ENCODE data around the gene PITX3.

Gene PITX3

GRCh38 chr10:102241444-102242117 lies at the start of gene PITX3:
Gene PITX3 (minus strand): TSS chr10:102241512. CDS start chr10:102232080, 9,432 bp downstream.
- H3K27ac ChIP-seq (ENCODE audit: extremely low read depth, low read depth, low read length), result no peak within 1 kb of the TSS
- no peaks in the 10 kb centered on the region for H3K36me3 ChIP-seq (ENCODE audit: control insufficient read depth in 2 of 2, insufficient read depth in 1 of 2, low read length in 2 of 2)
- no peaks in the 10 kb centered on the region for H3K9me3 ChIP-seq (ENCODE audit: control insufficient read depth, insufficient read depth, low read depth, low read length)
- H3K4me3 ChIP-seq (ENCODE audit: low read depth, low read length), result peak within 1 kb of the TSS; percentile 46
- CTCF ChIA-PET, result interaction anchor here (0.8 to 17.5 kb wide), 3 partner anchors 11 to 110 kb away, joined by 5 to 531 read pairs (median 31); no protein-coding TSS in a partner anchor
- POLR2A ChIA-PET, result interaction anchor here (1.2 to 1.7 kb wide), 3 partner anchors 11 to 72 kb away, joined by 3 to 9 read pairs (median 4); no protein-coding TSS in a partner anchor
- H3K4me1 ChIP-seq (ENCODE audit: control insufficient read depth, insufficient read depth, low read length), result peaks cover 3% of the 10 kb centered on the region
- TF ChIP-seq ZNF664 (tag by site-specific recombination; IDR thresholded peaks at IDR 0.05) (no peak), ZFHX2 (tag by site-specific recombination; conservative IDR thresholded peaks at IDR 0.05) (peak; percentile 84), SP3 (tag by site-specific recombination; IDR thresholded peaks at IDR 0.05) (peak; percentile 90), ZNF514 (tag by site-specific recombination; IDR thresholded peaks at IDR 0.05) (no peak), ZNF629 (tag by site-specific recombination; IDR thresholded peaks at IDR 0.05) (no peak), ZNF791 (tag by site-specific recombination; IDR thresholded peaks at IDR 0.05) (no peak), SCRT1 (tag by site-specific recombination; IDR thresholded peaks at IDR 0.05; ENCODE audit: borderline replicate concordance) (no peak; the same call in 1 of the 2 replicates), ZNF449 (tag by site-specific recombination; IDR thresholded peaks at IDR 0.05) (no peak), ZNF580 (tag by site-specific recombination; IDR thresholded peaks at IDR 0.05) (no peak), ZNF350 (tag by site-specific recombination; IDR thresholded peaks at IDR 0.05) (no peak), ZNF558 (tag by site-specific recombination; IDR thresholded peaks at IDR 0.05) (no peak), KLF9 (tag by site-specific recombination; IDR thresholded peaks at IDR 0.05; ENCODE audit: low read depth) (peak; percentile 86), ZNF114 (tag by site-specific recombination; IDR thresholded peaks at IDR 0.05) (no peak), ZNF670 (tag by site-specific recombination; IDR thresholded peaks at IDR 0.05; ENCODE audit: low read depth) (no peak), ZNF544 (tag by site-specific recombination; IDR thresholded peaks at IDR 0.05) (no peak), AEBP2 (tag by site-specific recombination; IDR thresholded peaks at IDR 0.05; ENCODE audit: borderline replicate concordance) (no peak), GLI4 (tag by site-specific recombination; IDR thresholded peaks at IDR 0.05) (no peak), ZNF404 (tag by site-specific recombination; IDR thresholded peaks at IDR 0.05) (no peak), ZFP37 (tag by site-specific recombination; IDR thresholded peaks at IDR 0.05) (no peak), ZNF654 (tag by site-specific recombination; IDR thresholded peaks at IDR 0.05; ENCODE audit: low read depth) (no peak), ZNF561 (tag by site-specific recombination; IDR thresholded peaks at IDR 0.05; ENCODE audit: borderline replicate concordance) (0 out of 2 replicates have a peak, but pooled peaks have one; percentile 36), ZNF701 (tag by site-specific recombination; IDR thresholded peaks at IDR 0.05) (no peak), KLF8 (tag by site-specific recombination; IDR thresholded peaks at IDR 0.05) (peak; percentile 69), ZNF24 (tag by site-specific recombination; IDR thresholded peaks at IDR 0.05) (no peak), ZBTB48 (tag by site-specific recombination; IDR thresholded peaks at IDR 0.05) (0 out of 2 replicates have a peak, but pooled peaks have one; percentile 2), ZNF10 (tag by site-specific recombination; IDR thresholded peaks at IDR 0.05) (no peak), PATZ1 (tag by site-specific recombination; IDR thresholded peaks at IDR 0.05) (peak; percentile 65), ZNF19 (tag by site-specific recombination; IDR thresholded peaks at IDR 0.05; ENCODE audit: low read depth) (no peak), KLF1 (tag by site-specific recombination; IDR thresholded peaks at IDR 0.05) (peak; percentile 87), ZNF707 (tag by site-specific recombination; IDR thresholded peaks at IDR 0.05) (no peak), ZNF626 (tag by site-specific recombination; IDR thresholded peaks at IDR 0.05) (no peak), ZXDB (tag by site-specific recombination; IDR thresholded peaks at IDR 0.05) (peak; percentile 56; the same call in 1 of the 2 replicates), YY2 (tag by site-specific recombination; IDR thresholded peaks at IDR 0.05) (no peak), ZNF202 (tag by site-specific recombination; IDR thresholded peaks at IDR 0.05; ENCODE audit: borderline replicate concordance) (no peak), TRIM28 (IDR thresholded peaks at IDR 0.05; ENCODE audit: borderline replicate concordance, low read length) (no peak), YY1 (tag by site-specific recombination; IDR thresholded peaks at IDR 0.05) (no peak), ZNF747 (tag by site-specific recombination; IDR thresholded peaks at IDR 0.05) (no peak)

Data from HEK293 (cell line).